Caco-2 (cell line): ENCODE measurements around the gene SYTL1. TPM values are rescaled to one million over a fixed set of nuclear protein-coding genes. Genes with fewer than 3 reads are reported as not detected.

ENCODE experiments used
- Bru-seq: library from RNA; stranded (reverse); fragments of 400-500 nt; gene quantifications from one replicate; lab custom pipeline; 2021; lab: Mats Ljungman, UMichigan
- BruChase-seq, 2 experiments: library from RNA; stranded (reverse); fragments of 400-500 nt; gene quantifications; one replicate each; lab custom pipeline; 2021; lab: Mats Ljungman, UMichigan
- BruUV-seq: library from RNA; stranded (reverse); fragments of 400-500 nt; replicated peaks from 2 replicates; lab custom pipeline; 2021; lab: Mats Ljungman, UMichigan
- CTCF ChIA-PET: fragments of 300-600 bp; sonication (Branson Sonifier 250); formaldehyde crosslinking; loops from one replicate; lab custom pipeline; 2022; ENCODE audit warnings: antibody characterized with exemption; lab: Charles Lee
- POLR2A ChIA-PET: fragments of 300-600 bp; sonication (Branson Sonifier 250); formaldehyde crosslinking; loops from one replicate; lab custom pipeline; 2022; ENCODE audit warnings: antibody characterized with exemption; lab: Charles Lee
- DNase-seq, 2 experiments: peaks; one replicate each; pipeline versions ENCODE4 v3.0.0 to v3.0.0-alpha.2; 2020 to 2022
- H3K27me3 ChIP-seq: replicated peaks from 2 replicates; pipeline ENCODE4 v1.6.0; 2011; ENCODE audit warnings: low read length; ENCODE audit not compliant: control insufficient read depth, insufficient read depth
- H3K36me3 ChIP-seq: 2 replicates; pipeline ENCODE4 v1.5.1; 2011; ENCODE audit warnings: low read length; ENCODE audit not compliant: control insufficient read depth, insufficient read depth
- H3K4me1 ChIP-seq: fragments of 250-450 bp; sonication (Bioruptor Pico); 2 replicates; pipeline ENCODE4 v1.5.1; 2020; ENCODE audit warnings: mild to moderate bottlenecking
- H3K4me3 ChIP-seq: 2 replicates; pipeline ENCODE4 v1.5.1; 2011; ENCODE audit warnings: low read depth, mild to moderate bottlenecking, control low read depth, low read length
- H3K9me3 ChIP-seq: fragments of 250-450 bp; sonication (Bioruptor Pico); 2 replicates; pipeline ENCODE4 v1.5.1; 2020; ENCODE audit warnings: mild to moderate bottlenecking, moderate library complexity
- H3K27ac Mint-ChIP-seq: one replicate; pipeline ENCODE4 v1.8.0; 2022; ENCODE audit warnings: mixed read lengths; ENCODE audit not compliant: unreplicated experiment
- H3K27me3 Mint-ChIP-seq: one replicate; pipeline ENCODE4 v1.8.0; 2022; ENCODE audit warnings: mixed read lengths; ENCODE audit not compliant: insufficient read depth, unreplicated experiment
- H3K36me3 Mint-ChIP-seq: one replicate; pipeline ENCODE4 v1.8.0; 2022; ENCODE audit warnings: mild to moderate bottlenecking, mixed read lengths; ENCODE audit not compliant: insufficient read depth, unreplicated experiment
- H3K4me1 Mint-ChIP-seq: one replicate; pipeline ENCODE4 v1.8.0; 2022; ENCODE audit warnings: low read depth, mixed read lengths; ENCODE audit not compliant: unreplicated experiment
- H3K4me3 Mint-ChIP-seq: one replicate; pipeline ENCODE4 v1.8.0; 2022; ENCODE audit warnings: mild to moderate bottlenecking, moderate library complexity, mixed read lengths; ENCODE audit not compliant: unreplicated experiment
- H3K9me3 Mint-ChIP-seq: one replicate; pipeline ENCODE4 v1.8.0; 2022; ENCODE audit warnings: mixed read lengths; ENCODE audit not compliant: unreplicated experiment
- CTCF ChIP-seq, 2 experiments: fragments of 200-600 bp in 1 of 2; IDR thresholded peaks; 1 replicate in 1 of 2; 2 replicates in 1 of 2; pipeline versions ENCODE4 v1.5.1 to v1.8.0; 2011 to 2022; ENCODE audit warnings: antibody characterized with exemption in 1 of 2, control low read depth in 1 of 2, inconsistent platforms in 1 of 2, low read depth in 1 of 2, low read length in 1 of 2, mild to moderate bottlenecking in 1 of 2, moderate library complexity in 1 of 2; ENCODE audit not compliant: insufficient read depth in 1 of 2, severe bottlenecking in 1 of 2, unreplicated experiment in 1 of 2
- intact Hi-C: fragments of 100-400 bp; cut with micrococcal nuclease; formaldehyde crosslinking; loops from one replicate; pipeline ENCODE4 v1.10.0; 2022; ENCODE audit not compliant: unreplicated experiment
- long read RNA-seq: library from polyadenylated mRNA; stranded (forward); transcript quantifications from one replicate; pipeline ENCODE4 v2.0.0, GENCODE V29; 2022
- total RNA-seq: library from RNA; stranded (reverse); gene quantifications from 2 replicates; pipeline ENCODE4 v1.2.3, GENCODE V29; 2022

Gene SYTL1
- total RNA-seq, result 11.0 and 11.2 TPM in 2 replicates
- percentile 39 among the genes with signal in this experiment for Bru-seq, nascent RNA
- BruChase-seq, experiment 1, labeled RNA remaining after a 2-hour chase, result percentile 45 among the genes with signal in this experiment
- percentile 49 among the genes with signal in this experiment for BruChase-seq, experiment 2, labeled RNA remaining after a 6-hour chase
- long read RNA-seq, partial matches to known transcripts, result 8 of 21 reads
- long read RNA-seq, other reads (novel, unspliced or antisense), result 9 of 21 reads

DNA sequence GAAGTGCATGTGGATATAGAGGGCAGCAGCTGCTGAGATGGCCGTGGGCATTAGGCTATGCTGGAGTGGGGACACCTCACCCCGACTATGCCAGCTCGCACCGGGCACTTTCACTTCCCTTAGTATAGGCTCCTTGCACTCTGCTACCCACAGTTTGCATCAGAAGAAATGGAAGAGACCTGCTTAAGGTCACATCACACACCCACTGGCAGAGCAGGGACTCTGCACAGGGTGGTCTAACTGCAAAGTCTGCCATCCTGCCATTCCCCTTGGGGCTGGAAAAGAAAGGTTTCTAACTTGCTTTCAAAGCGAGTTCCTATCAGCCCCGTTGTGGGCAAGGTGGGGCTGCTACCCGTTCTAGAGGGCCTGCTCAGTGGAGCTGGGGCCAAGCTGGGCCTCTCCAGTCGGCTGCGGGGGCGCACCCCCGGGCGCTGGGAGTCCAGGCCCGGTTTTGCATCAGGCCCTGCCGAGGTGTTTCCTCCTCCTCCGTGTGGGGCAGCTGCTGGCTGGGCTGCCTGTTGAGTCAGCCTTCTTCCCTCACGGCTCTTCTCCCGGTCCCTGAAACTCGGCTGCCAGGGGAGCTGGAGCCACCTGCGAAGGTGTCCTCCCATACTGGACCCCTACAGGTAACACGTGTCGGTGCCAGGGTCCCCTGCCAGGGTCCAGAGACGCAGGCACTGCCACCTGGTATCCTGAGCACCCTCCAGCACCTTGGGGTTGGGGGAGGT is at the start of gene SYTL1:
TSS of gene SYTL1 (plus strand) at position 498 of the 728 bp plus-strand sequence. CDS start 3,313 bp downstream, outside the sequence.
- TF ChIP-seq CTCF (IDR thresholded peaks at IDR 0.05; ENCODE audit: insufficient read depth in 1 of 2, low read depth in 1 of 2, low read length in 1 of 2, severe bottlenecking in 1 of 2, unreplicated experiment in 1 of 2), result no peak
- Histone ChIP-seq H3K4me1 (peaks cover 21% of the 10 kb centered on the region), H3K36me3 (no peaks in the 10 kb centered on the region), H3K4me3 (peak within 1 kb of the TSS; percentile 41), H3K27me3 (no peaks in the 10 kb centered on the region), H3K9me3 (no peaks in the 10 kb centered on the region)
- Mint-ChIP-seq H3K27me3 (no peaks in the 10 kb centered on the region), H3K36me3 (peaks cover 24% of the 10 kb centered on the region), H3K4me3 (peak within 1 kb of the TSS; percentile 71), H3K4me1 (peaks cover 22% of the 10 kb centered on the region), H3K9me3 (no peaks in the 10 kb centered on the region), H3K27ac (peak within 1 kb of the TSS; percentile 76)
- no TSS peak for BruUV-seq
- intact Hi-C loops, result no loop called here
- peak; percentile 56 to 60 for DNase-seq
- POLR2A ChIA-PET, result no interaction called here
- CTCF ChIA-PET, result interaction anchor here (0.6 to 1.0 kb wide), 3 partner anchors 12 to 25 kb away, joined by 3 read pairs; no protein-coding TSS in a partner anchor

- peaks cover 9% of the 10 kb centered on the region for H3K36me3 Mint-ChIP-seq
- no peak overlapping the region for H3K27ac Mint-ChIP-seq
- DNase-seq, result no peak
- peaks cover 13% of the 10 kb centered on the region for H3K4me1 Mint-ChIP-seq
- intact Hi-C loops, result no loop called here
- Histone ChIP-seq H3K9me3 (no peaks in the 10 kb centered on the region), H3K4me3 (no peak overlapping the region), H3K36me3 (no peaks in the 10 kb centered on the region; the same call in none of the 2 replicates), H3K4me1 (no peaks in the 10 kb centered on the region), H3K27me3 (no peaks in the 10 kb centered on the region)
- H3K27me3 Mint-ChIP-seq, result no peaks in the 10 kb centered on the region
- no TSS peak for BruUV-seq
- TF ChIP-seq CTCF (IDR thresholded peaks at IDR 0.05; ENCODE audit: insufficient read depth in 1 of 2, low read depth in 1 of 2, low read length in 1 of 2, severe bottlenecking in 1 of 2, unreplicated experiment in 1 of 2), result no peak
- H3K4me3 Mint-ChIP-seq, result no peak overlapping the region
- ChIA-PET POLR2A (no interaction called here), CTCF (no interaction called here)
- no peaks in the 10 kb centered on the region for H3K9me3 Mint-ChIP-seq
Observed at GRCh38 chr1:27292106-27292505, 49.7 kb upstream of the SYTL1 start.

DNA sequence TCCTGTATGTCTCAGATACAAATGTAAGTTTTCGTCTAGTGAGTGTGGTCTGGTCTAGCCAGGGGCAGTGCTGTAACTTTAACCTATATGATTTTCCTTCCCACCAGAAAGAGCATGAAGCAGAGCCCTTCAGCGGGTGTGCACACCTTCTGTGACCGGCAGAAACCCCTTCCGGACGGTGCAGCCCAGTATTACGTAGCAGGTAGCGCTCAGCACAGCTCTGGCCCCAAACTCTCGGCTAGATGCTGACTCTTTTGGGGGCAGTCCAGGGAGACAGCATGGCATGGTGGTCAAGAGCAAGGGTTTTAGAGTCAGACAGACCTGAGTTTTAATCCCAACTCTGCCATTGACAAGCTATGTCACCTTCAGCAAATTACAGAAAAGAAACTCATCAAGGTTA is 47.9 kb upstream of the SYTL1 start:
- no peak overlapping the region for H3K27ac Mint-ChIP-seq
- Histone ChIP-seq H3K9me3 (no peaks in the 10 kb centered on the region), H3K36me3 (no peaks in the 10 kb centered on the region; the same call in none of the 2 replicates), H3K4me1 (peaks cover 2% of the 10 kb centered on the region), H3K27me3 (no peaks in the 10 kb centered on the region), H3K4me3 (no peak overlapping the region)
- intact Hi-C loops, result no loop called here
- ChIA-PET CTCF (interaction anchor here (0.5 to 1.1 kb wide), 2 partner anchors 9 to 55 kb away, joined by 3 read pairs; no protein-coding TSS in a partner anchor), POLR2A (no interaction called here)
- BruUV-seq, result no TSS peak
- no peak for TF ChIP-seq CTCF (IDR thresholded peaks at IDR 0.05; ENCODE audit: insufficient read depth in 1 of 2, low read depth in 1 of 2, low read length in 1 of 2, severe bottlenecking in 1 of 2, unreplicated experiment in 1 of 2)
- no peaks in the 10 kb centered on the region for H3K27me3 Mint-ChIP-seq
- no peaks in the 10 kb centered on the region for H3K9me3 Mint-ChIP-seq
- H3K36me3 Mint-ChIP-seq, result no peaks in the 10 kb centered on the region
- no peak overlapping the region for H3K4me3 Mint-ChIP-seq
- no peak for DNase-seq
- peaks cover 6% of the 10 kb centered on the region for H3K4me1 Mint-ChIP-seq
